ENCODE data around the gene UTP4.

UTP4 gene

DNA sequence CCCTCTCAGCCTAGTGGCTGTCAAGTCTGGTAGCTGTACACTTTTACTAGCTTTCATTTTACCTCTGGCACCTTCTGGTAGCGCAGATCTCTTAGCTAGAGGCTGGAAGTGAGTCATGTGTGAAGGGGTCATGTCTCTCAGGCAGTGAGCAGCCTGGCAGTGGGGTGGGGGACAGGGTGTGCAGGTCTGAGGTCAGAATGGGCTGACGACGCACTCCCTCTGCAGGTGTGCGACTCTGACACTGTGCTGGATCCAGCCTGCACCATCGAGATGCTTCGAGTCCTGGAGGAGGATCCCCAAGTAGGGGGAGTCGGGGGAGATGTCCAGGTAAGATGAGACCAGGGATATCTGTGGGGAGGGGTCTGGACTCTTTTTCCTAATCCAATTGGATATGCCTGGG is 19.2 kb upstream of the UTP4 start:
- Histone ChIP-seq H3K36me3 (ENCODE audit: control insufficient read depth, low read length) (peaks cover 29% of the 10 kb centered on the region), H3F3A (ENCODE audit: control insufficient read depth, insufficient read depth) (peaks cover 6% of the 10 kb centered on the region), H3K27ac (ENCODE audit: low read depth, low read length) (no peak overlapping the region), H3K4me3 (ENCODE audit: low read length) (no peak overlapping the region), H4K20me1 (ENCODE audit: control insufficient read depth, insufficient read depth, low read depth, low read length) (peaks cover 11% of the 10 kb centered on the region; the same call in 1 of the 2 replicates), H3K4me1 (ENCODE audit: control insufficient read depth, low read length) (peaks cover 2% of the 10 kb centered on the region), H3K9me3 (ENCODE audit: control insufficient read depth, insufficient read depth, low read length) (no peaks in the 10 kb centered on the region), H3K4me2 (ENCODE audit: low read length) (no peak overlapping the region), H3K9me2 (replicated peaks; ENCODE audit: control insufficient read depth, low read length) (no peaks in the 10 kb centered on the region), H3K79me2 (ENCODE audit: control insufficient read depth, low read length) (peaks cover 5% of the 10 kb centered on the region; the same call in 1 of the 2 replicates), H3K27me3 (ENCODE audit: control insufficient read depth, low read length) (no peaks in the 10 kb centered on the region; the same call in 1 of the 2 replicates)
- TF ChIP-seq, protein P1, sequence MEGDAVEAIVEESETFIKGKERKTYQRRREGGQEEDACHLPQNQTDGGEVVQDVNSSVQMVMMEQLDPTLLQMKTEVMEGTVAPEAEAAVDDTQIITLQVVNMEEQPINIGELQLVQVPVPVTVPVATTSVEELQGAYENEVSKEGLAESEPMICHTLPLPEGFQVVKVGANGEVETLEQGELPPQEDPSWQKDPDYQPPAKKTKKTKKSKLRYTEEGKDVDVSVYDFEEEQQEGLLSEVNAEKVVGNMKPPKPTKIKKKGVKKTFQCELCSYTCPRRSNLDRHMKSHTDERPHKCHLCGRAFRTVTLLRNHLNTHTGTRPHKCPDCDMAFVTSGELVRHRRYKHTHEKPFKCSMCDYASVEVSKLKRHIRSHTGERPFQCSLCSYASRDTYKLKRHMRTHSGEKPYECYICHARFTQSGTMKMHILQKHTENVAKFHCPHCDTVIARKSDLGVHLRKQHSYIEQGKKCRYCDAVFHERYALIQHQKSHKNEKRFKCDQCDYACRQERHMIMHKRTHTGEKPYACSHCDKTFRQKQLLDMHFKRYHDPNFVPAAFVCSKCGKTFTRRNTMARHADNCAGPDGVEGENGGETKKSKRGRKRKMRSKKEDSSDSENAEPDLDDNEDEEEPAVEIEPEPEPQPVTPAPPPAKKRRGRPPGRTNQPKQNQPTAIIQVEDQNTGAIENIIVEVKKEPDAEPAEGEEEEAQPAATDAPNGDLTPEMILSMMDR (IDR thresholded peaks at IDR 0.05; ENCODE audit: low read depth, low read length, poor library complexity, severe bottlenecking), result no peak
- TF ChIP-seq EZH2phosphoT487 (IDR thresholded peaks at IDR 0.05; ENCODE audit: borderline replicate concordance, low read length), result no peak

DNA sequence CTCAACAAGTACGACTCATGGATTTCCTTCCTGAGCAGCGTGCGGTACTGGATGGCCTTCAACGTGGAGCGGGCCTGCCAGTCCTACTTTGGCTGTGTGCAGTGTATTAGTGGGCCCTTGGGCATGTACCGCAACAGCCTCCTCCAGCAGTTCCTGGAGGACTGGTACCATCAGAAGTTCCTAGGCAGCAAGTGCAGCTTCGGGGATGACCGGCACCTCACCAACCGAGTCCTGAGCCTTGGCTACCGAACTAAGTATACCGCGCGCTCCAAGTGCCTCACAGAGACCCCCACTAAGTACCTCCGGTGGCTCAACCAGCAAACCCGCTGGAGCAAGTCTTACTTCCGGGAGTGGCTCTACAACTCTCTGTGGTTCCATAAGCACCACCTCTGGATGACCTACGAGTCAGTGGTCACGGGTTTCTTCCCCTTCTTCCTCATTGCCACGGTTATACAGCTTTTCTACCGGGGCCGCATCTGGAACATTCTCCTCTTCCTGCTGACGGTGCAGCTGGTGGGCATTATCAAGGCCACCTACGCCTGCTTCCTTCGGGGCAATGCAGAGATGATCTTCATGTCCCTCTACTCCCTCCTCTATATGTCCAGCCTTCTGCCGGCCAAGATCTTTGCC is 18.0 kb upstream of the UTP4 start:
- H3K27me3 ChIP-seq (ENCODE audit: control insufficient read depth, low read length), result no peaks in the 10 kb centered on the region
- H3K4me2 ChIP-seq (ENCODE audit: low read length), result no peak overlapping the region
- no peak overlapping the region for H3K27ac ChIP-seq (ENCODE audit: low read depth, low read length)
- TF ChIP-seq, protein P1 (IDR thresholded peaks at IDR 0.05; ENCODE audit: low read depth, low read length, poor library complexity, severe bottlenecking), result no peak
- no peak for TF ChIP-seq EZH2phosphoT487 (IDR thresholded peaks at IDR 0.05; ENCODE audit: borderline replicate concordance, low read length)
- H3K9me3 ChIP-seq (ENCODE audit: control insufficient read depth, insufficient read depth, low read length), result no peaks in the 10 kb centered on the region
- H3K4me3 ChIP-seq (ENCODE audit: low read length), result no peak overlapping the region
- peaks cover 6% of the 10 kb centered on the region for H3F3A ChIP-seq (ENCODE audit: control insufficient read depth, insufficient read depth)
- H3K79me2 ChIP-seq (ENCODE audit: control insufficient read depth, low read length), result peaks cover 6% of the 10 kb centered on the region; the same call in 1 of the 2 replicates
- no peaks in the 10 kb centered on the region for H3K4me1 ChIP-seq (ENCODE audit: control insufficient read depth, low read length)
- H3K36me3 ChIP-seq (ENCODE audit: control insufficient read depth, low read length), result peaks cover 41% of the 10 kb centered on the region
- H3K9me2 ChIP-seq (replicated peaks; ENCODE audit: control insufficient read depth, low read length), result no peaks in the 10 kb centered on the region
- H4K20me1 ChIP-seq (ENCODE audit: control insufficient read depth, insufficient read depth, low read depth, low read length), result peaks cover 14% of the 10 kb centered on the region; the same call in 1 of the 2 replicates

GRCh38 chr16:69114976-69115355 is 17.5 kb upstream of the UTP4 start:
- H3K79me2 ChIP-seq (ENCODE audit: control insufficient read depth, low read length), result peaks cover 8% of the 10 kb centered on the region; the same call in 1 of the 2 replicates
- H3F3A ChIP-seq (ENCODE audit: control insufficient read depth, insufficient read depth), result peaks cover 6% of the 10 kb centered on the region
- H3K4me2 ChIP-seq (ENCODE audit: low read length), result no peak overlapping the region
- H3K4me3 ChIP-seq (ENCODE audit: low read length), result no peak overlapping the region
- no peaks in the 10 kb centered on the region for H3K9me3 ChIP-seq (ENCODE audit: control insufficient read depth, insufficient read depth, low read length)
- H3K9me2 ChIP-seq (replicated peaks; ENCODE audit: control insufficient read depth, low read length), result no peaks in the 10 kb centered on the region
- peaks cover 46% of the 10 kb centered on the region for H3K36me3 ChIP-seq (ENCODE audit: control insufficient read depth, low read length)
- TF ChIP-seq, protein P1 (IDR thresholded peaks at IDR 0.05; ENCODE audit: low read depth, low read length, poor library complexity, severe bottlenecking), result no peak
- TF ChIP-seq EZH2phosphoT487 (IDR thresholded peaks at IDR 0.05; ENCODE audit: borderline replicate concordance, low read length), result no peak
- H3K27me3 ChIP-seq (ENCODE audit: control insufficient read depth, low read length), result no peaks in the 10 kb centered on the region
- no peaks in the 10 kb centered on the region for H3K4me1 ChIP-seq (ENCODE audit: control insufficient read depth, low read length)
- H4K20me1 ChIP-seq (ENCODE audit: control insufficient read depth, insufficient read depth, low read depth, low read length), result peaks cover 16% of the 10 kb centered on the region; the same call in 1 of the 2 replicates
- H3K27ac ChIP-seq (ENCODE audit: low read depth, low read length), result no peak overlapping the region
